ENCODE data around the gene EXOC3L1.

The EXOC3L1 gene

DNA sequence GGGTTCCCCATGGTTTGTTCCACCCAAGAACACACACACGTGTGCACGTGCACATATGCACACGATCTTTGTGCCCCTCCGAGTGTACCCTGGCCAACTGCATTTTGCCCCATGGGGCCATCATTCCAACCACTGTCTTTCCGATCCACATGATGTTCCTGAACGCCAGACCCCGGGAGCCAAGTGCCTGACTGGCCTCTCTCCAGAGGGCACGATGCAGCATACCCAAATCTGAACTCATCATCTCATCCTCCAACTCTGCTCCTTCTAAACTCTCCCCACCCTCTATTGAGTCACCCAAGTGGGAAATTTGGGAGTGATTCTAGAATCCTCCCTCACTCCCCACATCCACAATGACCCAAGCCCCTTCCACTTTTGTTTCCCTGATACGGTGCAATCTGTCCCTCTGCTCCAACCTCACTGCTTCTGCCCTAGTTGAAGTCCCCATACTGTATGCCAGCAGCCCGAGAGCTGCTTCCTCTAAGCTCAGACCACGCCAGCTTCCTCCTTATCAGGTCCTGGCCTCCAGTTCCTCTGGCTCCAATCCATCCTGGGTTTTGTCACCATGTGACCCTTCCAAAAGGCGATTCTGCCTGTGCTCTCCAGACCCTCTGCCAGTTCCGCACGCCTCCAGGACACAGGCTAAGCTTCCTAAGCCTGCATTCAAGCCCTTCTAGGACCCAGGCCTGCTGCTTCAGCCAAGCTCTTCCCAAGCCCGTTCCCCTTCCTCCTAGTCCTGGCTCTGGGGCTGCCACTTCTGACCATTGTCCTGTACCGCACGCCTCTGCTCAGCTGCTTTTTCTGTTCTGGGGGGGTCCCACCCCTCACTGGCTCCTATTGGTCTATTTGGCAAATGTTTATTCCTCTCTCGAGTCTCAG, 26.9 kb upstream of the EXOC3L1 start:
- DNase-seq, result peak; percentile 27

DNA sequence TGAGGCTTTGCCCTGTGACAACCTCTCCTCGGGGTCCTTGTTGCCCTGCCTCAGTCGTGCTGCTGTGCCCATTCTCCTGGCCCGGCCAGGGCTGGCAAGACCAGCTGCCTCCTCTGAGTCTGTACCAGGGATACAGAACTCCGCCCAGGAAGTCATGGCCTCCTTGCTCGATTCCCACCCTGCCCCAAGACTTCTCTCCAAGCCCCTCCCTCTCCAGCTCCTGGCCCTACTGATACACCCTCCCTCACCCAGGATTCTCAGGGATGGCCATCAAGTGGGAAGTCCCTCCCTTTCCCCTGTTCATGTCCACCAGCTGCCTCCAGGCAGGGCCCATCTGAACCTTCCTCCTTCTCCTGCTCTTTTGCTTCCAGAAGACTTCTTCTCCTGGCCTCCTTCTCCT, 25.8 kb upstream of the EXOC3L1 start:
- no peak for DNase-seq

DNA sequence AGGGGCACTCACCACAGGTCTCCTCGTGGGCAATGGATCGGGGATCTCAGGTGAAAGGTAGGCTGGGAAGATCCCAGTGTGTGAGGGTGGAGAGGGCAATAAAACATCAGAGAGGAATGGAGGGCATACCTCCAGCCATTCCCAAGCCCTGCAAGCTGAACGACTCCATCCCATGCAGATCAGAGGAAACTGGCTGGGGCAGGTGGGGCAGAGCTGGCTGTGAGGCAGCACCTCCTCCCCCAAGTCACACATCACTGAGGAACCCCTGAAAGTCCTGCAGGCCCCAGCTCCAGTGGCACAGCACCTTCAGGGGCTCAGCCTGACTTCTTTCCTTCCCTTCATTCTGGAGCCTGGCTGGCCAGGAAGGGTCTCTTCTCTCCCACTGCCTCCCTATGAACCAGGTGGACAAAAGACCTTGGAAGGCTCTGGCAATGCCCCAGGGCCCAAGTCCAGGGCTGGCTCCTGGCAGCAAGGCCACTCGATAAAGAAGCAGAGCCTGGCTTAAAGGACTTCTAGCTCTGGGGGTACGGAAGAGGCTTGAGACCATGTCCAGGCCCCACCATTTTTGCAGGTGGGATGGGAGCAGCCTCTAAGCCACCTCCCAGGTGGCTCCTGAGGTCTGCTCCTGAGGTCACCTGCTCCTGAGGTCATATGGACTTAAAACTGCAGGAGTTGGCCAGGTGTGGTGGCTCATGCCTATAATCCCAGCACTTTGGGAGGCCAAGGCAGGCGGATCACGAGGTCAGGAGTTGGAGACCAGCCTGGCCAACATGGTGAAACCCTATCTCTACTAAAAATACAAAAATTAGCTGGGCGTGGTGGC, 23.5 kb upstream of the EXOC3L1 start:
- no peak for DNase-seq

DNA sequence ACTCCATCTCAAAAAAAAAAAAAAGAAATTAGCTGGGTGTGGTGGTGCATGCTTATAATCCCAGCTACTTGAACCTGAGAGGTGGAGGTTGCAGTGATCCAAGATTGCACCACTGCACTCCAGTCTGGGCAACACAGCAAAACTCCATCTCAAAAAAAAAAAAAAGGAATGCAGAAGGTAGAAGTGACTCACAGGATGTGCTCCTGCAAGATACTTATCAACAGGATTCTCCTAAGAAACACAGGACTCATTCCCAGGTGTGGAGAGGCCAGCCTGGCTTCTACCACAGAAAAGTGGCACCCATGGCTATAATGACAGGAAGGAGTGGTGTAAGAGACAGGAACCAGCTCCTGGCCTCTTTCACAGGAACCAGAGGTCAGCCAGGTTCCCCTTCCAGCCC, 22.8 kb upstream of the EXOC3L1 start:
- DNase-seq, result no peak

DNA sequence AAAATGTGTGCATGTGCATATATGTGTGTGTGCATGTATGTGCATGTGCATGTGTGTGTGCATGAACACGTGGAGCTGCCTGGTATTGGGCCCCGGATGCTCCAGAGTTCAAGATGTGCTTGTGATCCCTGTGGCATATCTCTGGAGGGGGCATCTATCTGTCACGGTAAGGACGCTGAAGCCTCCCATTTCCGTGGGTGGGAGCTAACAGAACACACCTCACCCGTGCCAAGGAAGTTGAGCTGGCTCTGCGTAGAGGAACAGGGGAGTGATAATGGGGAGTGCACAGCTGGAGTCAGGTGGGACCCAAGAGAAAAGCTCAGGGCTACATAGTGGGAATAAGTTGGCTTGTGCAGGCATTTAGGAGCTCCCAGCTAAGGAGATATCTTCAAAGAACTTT, 21.7 kb upstream of the EXOC3L1 start:
- no peak for DNase-seq

DNA sequence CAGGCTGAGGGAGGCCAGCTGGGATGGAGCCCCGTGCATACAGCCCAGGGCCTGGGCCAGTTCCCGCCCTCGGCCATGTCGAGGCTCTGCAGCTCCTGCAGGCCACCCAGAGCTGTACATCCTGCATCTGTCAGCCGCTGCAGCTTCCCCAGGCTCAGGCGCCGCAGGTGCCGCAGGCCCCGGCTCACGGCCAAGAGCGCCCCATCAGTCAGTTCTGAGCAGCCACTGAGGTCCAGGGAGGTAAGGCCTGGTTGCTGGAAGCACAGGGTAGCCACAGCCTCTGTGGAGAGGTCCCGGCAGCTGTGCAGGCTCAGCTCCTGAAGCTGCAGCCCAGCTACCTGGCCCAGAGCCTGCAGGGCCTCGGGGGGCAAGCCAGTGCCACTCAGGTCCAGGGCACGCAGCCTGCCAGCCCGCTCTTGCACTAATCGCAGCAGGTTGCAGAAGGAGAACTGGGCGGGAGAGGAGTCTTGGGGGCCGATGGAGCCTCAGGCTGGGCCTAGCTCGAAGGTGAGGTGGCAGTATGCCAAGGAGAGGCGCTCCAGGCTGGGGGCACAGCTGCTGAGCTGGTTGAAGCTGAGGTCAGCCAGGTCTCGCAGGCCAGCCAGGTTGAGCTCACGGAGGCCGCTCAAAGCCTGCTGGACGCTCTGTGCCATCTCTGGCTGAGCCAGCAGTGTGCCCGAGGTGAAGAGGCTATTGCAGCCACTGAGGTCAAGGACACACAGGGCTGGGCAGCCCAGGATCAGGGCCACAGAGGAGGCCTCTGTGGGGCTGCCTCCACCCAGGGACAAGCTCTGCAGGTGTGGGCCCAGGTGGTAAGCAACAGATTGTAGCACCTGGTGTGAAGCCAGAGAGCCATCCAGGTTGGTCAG, 20.4 kb upstream of the EXOC3L1 start:
- no peak for DNase-seq

DNA sequence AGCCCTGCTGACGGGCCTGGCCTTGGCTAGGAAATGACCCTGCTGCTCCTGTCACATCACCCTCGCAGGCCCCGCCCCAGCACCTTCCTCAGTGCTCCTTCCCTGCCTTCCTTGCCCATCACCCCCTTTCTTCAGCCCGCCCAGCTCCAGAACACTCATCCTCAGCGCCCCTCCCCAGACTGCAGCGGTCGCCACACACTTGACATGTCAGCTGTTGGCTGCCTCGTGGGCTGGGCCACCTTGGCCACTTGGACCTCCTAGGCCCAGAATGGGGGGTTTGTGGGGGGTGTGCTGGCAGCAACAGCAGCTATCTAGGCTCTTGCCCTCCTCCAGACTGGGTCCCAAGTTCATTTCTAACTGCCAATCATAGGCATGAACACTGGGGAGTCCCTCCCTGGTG, 19.6 kb upstream of the EXOC3L1 start:
- DNase-seq, result no peak

DNA sequence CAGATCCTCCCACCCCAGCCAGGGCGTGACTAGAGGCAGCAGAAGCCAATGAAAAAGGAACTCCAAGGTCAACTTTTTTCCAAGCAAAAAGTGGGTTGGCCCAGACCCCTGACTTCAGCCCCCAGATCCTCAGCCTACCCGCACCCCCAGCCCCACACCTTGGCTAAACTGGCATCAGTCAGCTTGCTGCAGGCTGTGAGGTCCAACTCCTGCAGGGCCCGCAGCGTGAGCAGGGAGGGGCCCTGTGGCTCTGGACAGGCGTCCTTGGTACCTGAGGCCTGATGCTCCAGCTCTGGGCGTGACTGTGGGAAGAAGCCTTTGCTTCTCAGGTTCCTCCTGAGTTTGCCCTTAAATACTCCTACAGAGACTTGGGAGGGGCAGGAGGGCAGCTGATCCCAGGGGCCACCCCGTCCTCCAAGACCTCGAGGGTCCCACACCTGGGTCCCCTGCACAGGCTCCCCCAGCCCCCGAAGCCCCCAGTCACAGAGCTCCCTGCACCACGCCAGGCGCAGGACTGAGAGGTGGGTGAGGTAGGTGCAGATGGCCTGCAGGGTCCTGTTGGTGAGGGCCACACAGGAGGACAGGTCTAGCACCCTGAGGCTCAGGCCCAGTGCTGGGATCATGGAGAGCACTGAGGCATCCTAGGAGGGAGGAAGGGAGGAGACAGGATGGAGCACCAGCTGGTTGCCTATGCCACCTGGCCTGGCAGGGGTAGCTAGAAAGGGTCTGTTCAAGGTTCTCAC, 18.4 kb upstream of the EXOC3L1 start:
- DNase-seq, result no peak

DNA sequence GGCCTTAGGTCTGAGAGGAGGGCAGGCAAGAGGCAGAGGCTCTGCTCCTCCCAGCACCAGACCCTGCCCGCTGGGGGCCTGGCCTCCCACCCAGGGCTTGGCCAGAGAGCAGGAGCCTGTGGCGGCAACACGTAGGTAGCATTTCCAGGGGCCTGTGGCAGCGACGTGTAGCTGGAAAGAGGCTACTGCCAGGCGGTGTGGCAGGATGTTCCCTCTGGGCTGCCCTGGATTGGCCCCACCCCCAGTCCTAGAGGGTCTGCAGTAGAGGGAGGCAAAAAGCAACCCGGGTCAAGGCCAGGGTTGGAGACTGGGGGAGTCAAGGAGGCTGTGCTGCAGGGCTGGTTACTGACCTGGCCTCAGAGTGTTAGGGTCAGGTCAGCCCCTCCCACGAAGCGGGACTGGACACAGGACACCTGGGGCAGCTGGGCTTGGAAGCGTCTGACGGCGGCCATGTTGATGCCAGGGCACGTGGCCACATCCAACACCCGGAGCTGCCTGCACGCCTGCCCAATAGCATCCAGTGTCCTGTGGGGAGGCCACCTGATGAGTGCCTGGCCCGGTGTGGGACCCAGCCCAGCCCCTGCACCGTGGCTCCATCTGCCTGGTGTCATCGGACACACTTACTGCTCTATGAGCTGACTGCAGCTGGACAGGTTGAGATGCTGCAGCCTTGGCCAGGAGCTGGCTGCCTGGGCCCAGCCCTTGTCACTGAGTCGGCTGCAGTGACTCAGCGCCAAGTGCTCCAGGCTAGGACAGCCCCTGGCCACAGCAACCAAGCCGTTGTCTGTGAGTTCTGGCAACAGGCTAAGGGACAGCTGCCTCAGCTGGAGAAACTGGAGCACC, 17.5 kb upstream of the EXOC3L1 start:
- no peak for DNase-seq

DNA sequence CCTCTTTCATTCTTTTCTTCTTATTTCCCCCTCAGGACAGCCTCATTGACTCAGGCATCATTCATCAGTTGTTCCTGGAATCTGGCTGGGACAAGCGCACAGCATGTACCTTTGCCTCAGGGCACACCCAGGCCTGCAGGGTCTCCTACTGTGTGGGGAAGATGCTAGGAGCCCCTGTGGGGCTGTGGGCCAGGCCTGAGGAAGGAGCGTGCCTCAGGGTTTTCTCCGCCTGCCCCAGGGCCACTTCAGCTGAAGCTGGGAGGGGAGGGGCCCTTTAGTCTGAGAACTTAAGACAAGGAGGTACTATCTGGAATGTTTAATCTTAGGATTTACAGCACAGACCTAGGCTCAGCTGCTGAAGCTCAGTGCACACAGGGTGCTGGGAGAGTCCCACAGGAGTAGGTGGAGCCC, 16.9 kb upstream of the EXOC3L1 start:
- no peak for DNase-seq

DNA sequence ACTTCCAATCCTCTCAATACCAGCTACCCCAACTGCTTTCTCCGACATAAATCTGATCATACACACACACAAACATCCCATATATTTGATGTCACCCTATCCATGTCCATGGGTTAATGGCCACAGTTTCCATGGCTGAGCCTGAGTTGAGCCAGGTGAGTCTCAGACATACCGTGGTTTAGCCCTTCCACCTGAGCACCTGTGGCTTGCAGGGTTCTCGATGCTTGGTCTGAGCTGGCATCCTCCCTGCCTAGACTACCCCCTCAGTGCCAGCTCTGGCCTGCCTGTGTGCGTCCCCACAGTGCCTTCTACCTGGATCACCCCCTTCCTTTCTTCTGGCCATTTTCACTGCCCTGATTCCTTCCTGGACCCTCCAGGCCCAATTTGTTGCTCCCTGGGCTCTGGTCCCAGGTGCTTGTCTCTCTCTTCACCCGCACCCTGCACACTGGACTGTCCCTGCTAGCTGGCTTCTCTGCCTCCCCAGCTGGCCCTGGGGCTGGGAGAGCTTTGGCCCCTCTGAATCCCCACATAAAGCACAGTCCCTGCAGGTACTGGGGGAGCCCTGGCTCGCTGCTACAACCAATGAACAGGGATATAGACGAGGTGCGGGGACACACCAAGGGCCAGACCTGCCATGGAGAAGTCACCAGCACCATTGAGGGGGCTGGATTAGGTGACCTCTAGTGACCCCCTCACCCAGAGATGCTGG, 16.3 kb upstream of the EXOC3L1 start:
- no peak for DNase-seq

DNA sequence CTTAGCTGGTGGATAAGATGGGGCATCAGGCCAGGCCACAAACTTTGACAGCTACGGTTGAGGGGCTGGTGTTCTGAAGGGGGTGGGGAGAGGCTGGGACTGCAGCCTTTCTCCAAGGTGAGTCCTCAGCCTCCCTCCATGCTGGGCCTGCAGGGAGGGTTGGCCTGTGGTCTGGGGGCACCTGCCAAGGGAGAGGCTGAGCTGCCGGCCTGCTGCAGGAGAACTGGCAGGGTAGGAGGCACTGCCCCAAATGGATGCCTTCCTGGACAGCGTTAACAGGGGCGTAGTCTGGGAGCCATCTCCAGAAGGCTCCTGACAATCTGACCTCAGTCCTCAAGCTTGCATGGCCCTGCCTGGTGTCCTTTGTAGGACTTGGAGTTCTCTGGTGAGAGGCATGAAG, 14.1 kb upstream of the EXOC3L1 start:
- no peak for DNase-seq

DNA sequence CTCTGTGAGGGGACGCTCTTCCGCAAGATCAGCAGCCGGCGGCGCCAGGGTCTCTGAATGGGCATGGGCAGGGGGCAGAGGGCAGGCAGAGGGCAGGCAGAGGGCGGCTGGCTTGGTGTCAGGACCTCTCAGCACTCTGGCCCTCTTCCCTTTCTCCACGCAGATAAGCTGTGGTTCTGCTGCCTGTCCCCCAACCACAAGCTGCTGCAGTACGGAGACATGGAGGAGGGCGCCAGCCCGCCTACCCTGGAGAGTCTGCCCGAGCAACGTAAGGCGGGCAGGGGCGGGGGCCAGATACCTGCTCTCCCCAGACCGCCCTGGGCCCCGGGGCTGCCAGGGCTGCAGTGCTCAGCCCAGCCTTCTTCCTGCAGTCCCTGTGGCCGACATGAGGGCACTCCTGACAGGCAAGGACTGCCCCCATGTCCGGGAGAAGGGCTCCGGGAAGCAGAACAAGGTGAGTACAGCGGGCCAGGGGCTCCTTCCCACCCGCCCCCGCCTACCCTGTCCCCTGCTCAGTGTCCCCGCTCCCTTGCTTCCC, 13.1 kb upstream of the EXOC3L1 start:
- DNase-seq, result no peak

DNA sequence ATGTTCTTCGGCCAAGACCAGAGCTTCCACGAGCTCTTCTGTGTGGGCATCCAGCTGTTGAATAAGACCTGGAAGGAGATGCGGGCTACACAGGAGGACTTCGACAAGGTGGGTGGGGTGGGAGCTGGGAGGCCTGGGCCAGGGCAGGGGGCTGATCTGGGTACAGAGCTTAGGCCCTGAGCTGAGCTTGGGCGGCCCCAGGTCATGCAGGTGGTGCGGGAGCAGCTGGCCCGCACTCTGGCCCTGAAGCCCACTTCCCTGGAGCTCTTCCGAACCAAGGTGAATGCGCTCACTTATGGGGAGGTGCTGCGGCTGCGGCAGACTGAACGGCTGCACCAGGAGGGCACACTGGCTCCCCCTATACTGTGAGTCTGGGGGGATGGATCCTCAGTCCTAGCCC, 12.5 kb upstream of the EXOC3L1 start:
- DNase-seq, result no peak

DNA sequence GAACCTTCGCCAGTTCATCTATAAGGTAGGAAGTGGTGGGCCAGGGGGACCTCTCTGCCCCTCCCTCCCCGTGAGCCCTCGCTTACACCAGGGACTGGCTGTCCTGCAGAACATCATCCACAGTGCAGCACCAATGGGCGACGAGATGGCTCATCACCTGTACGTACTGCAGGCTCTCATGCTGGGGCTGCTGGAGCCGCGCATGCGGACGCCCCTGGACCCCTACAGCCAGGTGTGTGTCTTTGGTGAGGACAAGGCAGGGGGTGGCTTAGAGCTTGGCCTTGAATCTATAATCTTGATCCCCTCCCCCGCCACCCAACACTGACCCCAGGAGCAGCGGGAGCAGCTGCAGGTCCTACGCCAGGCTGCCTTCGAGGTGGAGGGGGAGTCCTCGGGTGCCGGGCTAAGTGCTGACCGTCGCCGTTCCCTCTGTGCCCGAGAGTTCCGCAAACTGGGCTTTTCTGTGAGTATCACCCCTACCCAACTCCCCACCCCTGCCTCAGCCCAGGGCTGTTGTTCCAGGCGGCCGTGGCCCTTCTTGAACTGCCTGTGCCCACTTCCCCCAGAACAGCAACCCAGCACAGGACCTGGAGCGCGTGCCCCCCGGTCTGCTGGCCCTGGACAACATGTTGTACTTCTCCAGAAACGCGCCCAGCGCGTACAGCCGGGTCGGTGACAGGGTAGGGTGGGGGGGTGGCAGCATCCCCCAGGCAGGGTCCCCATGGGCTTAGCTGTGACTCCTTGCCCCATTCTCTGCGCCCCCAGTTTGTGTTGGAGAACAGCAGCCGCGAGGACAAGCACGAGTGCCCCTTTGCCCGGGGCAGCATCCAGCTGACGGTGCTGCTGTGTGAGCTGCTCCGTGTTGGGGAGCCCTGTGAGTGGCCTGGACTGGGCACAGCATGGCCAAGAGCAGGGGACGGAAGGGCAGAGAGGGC, 11.7 kb upstream of the EXOC3L1 start:
- no peak for DNase-seq

DNA sequence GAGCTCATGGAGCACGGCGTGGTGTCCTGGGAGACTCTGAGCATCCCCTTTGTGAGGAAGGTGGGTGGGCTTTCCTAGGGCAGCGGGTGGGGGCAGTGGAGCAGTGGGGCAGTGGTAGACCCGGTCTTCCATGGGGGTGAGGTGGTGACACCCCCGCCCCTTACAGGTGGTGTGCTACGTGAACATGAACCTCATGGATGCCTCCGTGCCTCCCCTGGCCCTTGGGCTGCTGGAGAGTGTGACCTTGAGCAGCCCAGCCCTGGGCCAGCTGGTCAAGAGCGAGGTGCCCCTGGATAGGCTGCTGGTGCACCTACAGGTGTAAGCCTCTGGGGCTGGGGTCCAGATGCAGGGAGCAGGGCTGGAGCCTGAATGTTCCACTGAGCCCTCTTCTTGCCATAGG, 10.6 kb upstream of the EXOC3L1 start:
- no peak for DNase-seq

DNA sequence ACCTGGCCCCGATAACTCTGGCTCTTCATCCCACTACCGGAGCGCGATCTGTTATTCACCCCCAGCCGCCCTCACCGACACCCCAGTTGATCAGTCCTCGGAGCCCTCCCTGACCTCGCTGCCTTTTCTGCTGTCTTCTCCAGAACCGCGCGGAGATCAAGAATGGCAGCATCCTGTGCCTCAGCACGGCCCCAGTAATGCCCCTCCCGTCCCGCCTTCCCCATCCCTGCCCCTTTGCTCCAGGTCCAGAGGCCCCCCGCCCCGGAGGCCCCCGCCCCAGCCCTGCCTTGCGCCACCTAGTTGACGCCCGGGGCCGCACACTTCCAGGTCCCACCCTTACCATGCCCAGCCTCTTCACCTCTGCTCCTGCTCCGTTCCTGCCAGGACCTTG, 9.9 kb upstream of the EXOC3L1 start:
- DNase-seq, result no peak

DNA sequence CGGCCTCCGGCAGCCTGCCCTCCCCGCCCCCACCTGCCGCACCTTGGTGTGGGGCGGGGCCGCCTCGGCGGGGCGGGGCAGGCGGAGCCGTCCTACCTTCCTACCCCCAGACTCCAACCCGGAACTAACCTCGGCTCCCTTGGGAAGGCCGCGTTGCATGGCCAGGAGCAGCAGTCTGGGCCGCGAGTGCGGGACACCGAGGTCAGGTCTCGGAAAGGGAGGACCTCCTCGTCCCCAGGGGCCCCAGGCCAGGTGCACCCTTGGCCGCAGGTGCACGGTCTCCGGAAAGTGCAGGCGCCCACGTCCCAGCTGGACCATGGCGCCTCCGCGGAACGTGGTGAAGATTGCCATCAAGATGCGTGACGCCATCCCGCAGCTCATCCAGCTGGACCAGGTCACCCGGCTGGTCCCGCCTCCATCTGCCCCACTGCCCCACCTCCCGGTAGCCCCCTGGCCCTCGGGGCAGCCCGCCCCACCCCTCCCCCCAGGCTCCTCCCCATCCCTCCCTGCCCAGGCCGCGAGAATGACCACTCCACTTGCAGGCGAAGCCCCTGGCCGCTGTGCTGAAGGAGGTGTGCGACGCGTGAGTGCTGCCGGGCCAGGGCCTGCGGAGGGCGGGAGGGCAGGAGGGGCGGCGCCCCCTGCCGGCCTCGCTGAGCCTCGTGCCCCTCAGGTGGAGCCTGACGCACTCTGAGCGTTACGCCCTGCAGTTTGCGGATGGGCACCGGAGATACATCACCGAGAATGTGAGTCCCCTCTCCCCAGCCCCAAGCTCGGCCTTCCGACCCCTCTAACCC, 9.3 kb upstream of the EXOC3L1 start, which contains the start of gene ELMO3:
Gene ELMO3 (plus strand): TSS at position 121 of the 797 bp plus-strand sequence. CDS start 196 bp downstream, at position 317.
- no peak for DNase-seq

Measured in CD4-positive, alpha-beta T cell treated with Interleukin-15 for 1 hour (primary cell).